Osteocyte (in vitro differentiated cells): ENCODE results near the gene INSM1. TPM values are rescaled to one million over a fixed set of nuclear protein-coding genes. Genes with fewer than 3 reads are reported as not detected.

Source experiments
- DNase-seq: peaks from one replicate; pipeline ENCODE4 v3.0.0; 2021; ENCODE audit warnings: mixed read lengths; ENCODE audit not compliant: unreplicated experiment; ENCODE audit errors: extremely low spot score
- H3K27ac Mint-ChIP-seq: one replicate; pipeline ENCODE4 v1.8.0; 2021; ENCODE audit warnings: mild to moderate bottlenecking, mixed read lengths; ENCODE audit not compliant: unreplicated experiment
- H3K27me3 Mint-ChIP-seq: one replicate; pipeline ENCODE4 v1.8.0; 2021; ENCODE audit warnings: mixed read lengths; ENCODE audit not compliant: unreplicated experiment
- H3K36me3 Mint-ChIP-seq: one replicate; pipeline ENCODE4 v1.8.0; 2021; ENCODE audit warnings: mixed read lengths; ENCODE audit not compliant: unreplicated experiment
- H3K4me1 Mint-ChIP-seq: one replicate; pipeline ENCODE4 v1.8.0; 2021; ENCODE audit warnings: mixed read lengths; ENCODE audit not compliant: unreplicated experiment
- H3K4me3 Mint-ChIP-seq: one replicate; pipeline ENCODE4 v1.8.0; 2021; ENCODE audit warnings: mild to moderate bottlenecking, moderate library complexity, mixed read lengths; ENCODE audit not compliant: unreplicated experiment
- H3K9me3 Mint-ChIP-seq: one replicate; pipeline ENCODE4 v1.8.0; 2021; ENCODE audit warnings: mixed read lengths; ENCODE audit not compliant: unreplicated experiment
- total RNA-seq: library from RNA; stranded (reverse); gene quantifications from 2 replicates; pipeline ENCODE4 v1.2.1, GENCODE V29; 2021
- TF ChIP-seq, protein P1 (sequence below): fragments of 200-600 bp; sonication (generic); IDR thresholded peaks from 2 replicates; pipeline ENCODE4 v1.5.0; 2021; ENCODE audit warnings: antibody characterized with exemption, mild to moderate bottlenecking, moderate library complexity

Gene INSM1
- total RNA-seq, 1 donor from 2014 or later: not detected

DNA sequence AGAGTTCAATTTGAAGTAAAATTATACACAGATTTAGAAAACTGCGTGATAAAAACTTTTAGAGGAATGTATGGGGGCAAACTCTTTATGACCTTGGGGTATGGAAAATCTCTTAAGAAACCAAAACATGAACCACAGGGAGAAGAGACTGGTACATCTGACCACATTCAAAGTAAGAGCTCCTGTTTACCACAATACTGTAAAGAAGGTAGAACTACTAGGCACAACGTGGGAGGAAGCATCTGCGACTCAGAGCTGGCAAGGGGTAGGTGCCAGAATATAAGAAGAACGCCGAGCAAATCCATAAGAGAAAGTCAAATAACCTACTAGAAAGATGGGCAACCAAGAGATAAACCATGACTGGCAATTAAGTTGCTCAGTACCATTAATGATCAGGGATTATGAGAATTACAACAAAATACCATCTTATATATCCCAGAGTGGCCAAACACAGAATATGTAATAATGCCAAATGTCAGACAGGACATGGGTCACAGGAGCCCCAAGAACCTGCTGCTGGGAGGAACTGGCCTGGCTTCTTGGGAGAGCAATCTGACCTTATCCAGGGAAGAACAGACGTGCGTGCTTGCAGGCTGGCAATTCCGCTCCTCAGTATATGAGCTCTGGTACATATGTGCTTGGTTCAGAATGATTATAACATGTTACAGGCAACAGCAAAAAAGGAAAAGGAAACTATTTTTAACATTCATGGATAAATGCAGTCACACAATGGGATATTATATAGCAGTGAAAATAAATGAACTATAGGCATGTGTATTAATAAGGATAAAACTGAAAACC lies 50.2 kb downstream of the INSM1 start:
- Mint-ChIP-seq H3K27ac (no peak overlapping the region), H3K4me1 (no peaks in the 10 kb centered on the region), H3K36me3 (peaks cover 4% of the 10 kb centered on the region), H3K9me3 (no peaks in the 10 kb centered on the region), H3K4me3 (no peak overlapping the region), H3K27me3 (no peaks in the 10 kb centered on the region)
- no peak for DNase-seq
- TF ChIP-seq, protein P1, sequence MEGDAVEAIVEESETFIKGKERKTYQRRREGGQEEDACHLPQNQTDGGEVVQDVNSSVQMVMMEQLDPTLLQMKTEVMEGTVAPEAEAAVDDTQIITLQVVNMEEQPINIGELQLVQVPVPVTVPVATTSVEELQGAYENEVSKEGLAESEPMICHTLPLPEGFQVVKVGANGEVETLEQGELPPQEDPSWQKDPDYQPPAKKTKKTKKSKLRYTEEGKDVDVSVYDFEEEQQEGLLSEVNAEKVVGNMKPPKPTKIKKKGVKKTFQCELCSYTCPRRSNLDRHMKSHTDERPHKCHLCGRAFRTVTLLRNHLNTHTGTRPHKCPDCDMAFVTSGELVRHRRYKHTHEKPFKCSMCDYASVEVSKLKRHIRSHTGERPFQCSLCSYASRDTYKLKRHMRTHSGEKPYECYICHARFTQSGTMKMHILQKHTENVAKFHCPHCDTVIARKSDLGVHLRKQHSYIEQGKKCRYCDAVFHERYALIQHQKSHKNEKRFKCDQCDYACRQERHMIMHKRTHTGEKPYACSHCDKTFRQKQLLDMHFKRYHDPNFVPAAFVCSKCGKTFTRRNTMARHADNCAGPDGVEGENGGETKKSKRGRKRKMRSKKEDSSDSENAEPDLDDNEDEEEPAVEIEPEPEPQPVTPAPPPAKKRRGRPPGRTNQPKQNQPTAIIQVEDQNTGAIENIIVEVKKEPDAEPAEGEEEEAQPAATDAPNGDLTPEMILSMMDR: no peak
